ENCODE data around the gene ELL. TPM values are rescaled to one million over a fixed set of nuclear protein-coding genes. Genes with fewer than 3 reads are reported as not detected.

The ELL gene
- total and polyA plus RNA-seq, 2 experiments from 2014 or later = 11.3 to 20.1 TPM

GRCh38 chr19:18551631-18552030, 29.8 kb upstream of the ELL start:
- no peaks in the 10 kb centered on the region for H4K20me1 ChIP-seq (replicated peaks; ENCODE audit: insufficient read depth)
- H3K27ac ChIP-seq (ENCODE audit: low read depth) = no peak overlapping the region
- Mint-ChIP-seq H3K4me3 (no peak overlapping the region), H3K4me1 (no peaks in the 10 kb centered on the region), H3K27me3 (ENCODE audit: insufficient read depth, low read depth, poor library complexity) (peaks cover 9% of the 10 kb centered on the region), H3K27ac (no peak overlapping the region), H3K36me3 (ENCODE audit: low read depth) (no peaks in the 10 kb centered on the region), H3K9me3 (no peaks in the 10 kb centered on the region)
- TF ChIP-seq ZNF462 (CRISPR knock-in tag; IDR thresholded peaks at IDR 0.05) (no peak), ZNF114 (CRISPR knock-in tag; IDR thresholded peaks at IDR 0.05) (no peak), EZH2phosphoT487 (IDR thresholded peaks at IDR 0.05; ENCODE audit: unreplicated experiment) (no peak), EZH2 (IDR thresholded peaks at IDR 0.05; ENCODE audit: low read depth, unreplicated experiment) (no peak), NANOG (IDR thresholded peaks at IDR 0.05; ENCODE audit: borderline replicate concordance) (no peak), STAT1 (IDR thresholded peaks at IDR 0.05; ENCODE audit: unreplicated experiment) (no peak), CREB1 (CRISPR knock-in tag; IDR thresholded peaks at IDR 0.05; ENCODE audit: low read depth) (no peak), ZNF331 (CRISPR knock-in tag; IDR thresholded peaks at IDR 0.05; ENCODE audit: low read depth) (no peak), JUNB (IDR thresholded peaks at IDR 0.05; ENCODE audit: unreplicated experiment) (no peak), POLR2AphosphoS5 (IDR thresholded peaks at IDR 0.05; ENCODE audit: low read depth) (no peak)
- TF ChIP-seq, protein P1, sequence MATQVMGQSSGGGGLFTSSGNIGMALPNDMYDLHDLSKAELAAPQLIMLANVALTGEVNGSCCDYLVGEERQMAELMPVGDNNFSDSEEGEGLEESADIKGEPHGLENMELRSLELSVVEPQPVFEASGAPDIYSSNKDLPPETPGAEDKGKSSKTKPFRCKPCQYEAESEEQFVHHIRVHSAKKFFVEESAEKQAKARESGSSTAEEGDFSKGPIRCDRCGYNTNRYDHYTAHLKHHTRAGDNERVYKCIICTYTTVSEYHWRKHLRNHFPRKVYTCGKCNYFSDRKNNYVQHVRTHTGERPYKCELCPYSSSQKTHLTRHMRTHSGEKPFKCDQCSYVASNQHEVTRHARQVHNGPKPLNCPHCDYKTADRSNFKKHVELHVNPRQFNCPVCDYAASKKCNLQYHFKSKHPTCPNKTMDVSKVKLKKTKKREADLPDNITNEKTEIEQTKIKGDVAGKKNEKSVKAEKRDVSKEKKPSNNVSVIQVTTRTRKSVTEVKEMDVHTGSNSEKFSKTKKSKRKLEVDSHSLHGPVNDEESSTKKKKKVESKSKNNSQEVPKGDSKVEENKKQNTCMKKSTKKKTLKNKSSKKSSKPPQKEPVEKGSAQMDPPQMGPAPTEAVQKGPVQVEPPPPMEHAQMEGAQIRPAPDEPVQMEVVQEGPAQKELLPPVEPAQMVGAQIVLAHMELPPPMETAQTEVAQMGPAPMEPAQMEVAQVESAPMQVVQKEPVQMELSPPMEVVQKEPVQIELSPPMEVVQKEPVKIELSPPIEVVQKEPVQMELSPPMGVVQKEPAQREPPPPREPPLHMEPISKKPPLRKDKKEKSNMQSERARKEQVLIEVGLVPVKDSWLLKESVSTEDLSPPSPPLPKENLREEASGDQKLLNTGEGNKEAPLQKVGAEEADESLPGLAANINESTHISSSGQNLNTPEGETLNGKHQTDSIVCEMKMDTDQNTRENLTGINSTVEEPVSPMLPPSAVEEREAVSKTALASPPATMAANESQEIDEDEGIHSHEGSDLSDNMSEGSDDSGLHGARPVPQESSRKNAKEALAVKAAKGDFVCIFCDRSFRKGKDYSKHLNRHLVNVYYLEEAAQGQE (IDR thresholded peaks at IDR 0.05; ENCODE audit: unreplicated experiment) = no peak
- TF ChIP-seq, protein P2, sequence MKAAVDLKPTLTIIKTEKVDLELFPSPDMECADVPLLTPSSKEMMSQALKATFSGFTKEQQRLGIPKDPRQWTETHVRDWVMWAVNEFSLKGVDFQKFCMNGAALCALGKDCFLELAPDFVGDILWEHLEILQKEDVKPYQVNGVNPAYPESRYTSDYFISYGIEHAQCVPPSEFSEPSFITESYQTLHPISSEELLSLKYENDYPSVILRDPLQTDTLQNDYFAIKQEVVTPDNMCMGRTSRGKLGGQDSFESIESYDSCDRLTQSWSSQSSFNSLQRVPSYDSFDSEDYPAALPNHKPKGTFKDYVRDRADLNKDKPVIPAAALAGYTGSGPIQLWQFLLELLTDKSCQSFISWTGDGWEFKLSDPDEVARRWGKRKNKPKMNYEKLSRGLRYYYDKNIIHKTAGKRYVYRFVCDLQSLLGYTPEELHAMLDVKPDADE (IDR thresholded peaks at IDR 0.05) = no peak
- TF ChIP-seq, protein P3, sequence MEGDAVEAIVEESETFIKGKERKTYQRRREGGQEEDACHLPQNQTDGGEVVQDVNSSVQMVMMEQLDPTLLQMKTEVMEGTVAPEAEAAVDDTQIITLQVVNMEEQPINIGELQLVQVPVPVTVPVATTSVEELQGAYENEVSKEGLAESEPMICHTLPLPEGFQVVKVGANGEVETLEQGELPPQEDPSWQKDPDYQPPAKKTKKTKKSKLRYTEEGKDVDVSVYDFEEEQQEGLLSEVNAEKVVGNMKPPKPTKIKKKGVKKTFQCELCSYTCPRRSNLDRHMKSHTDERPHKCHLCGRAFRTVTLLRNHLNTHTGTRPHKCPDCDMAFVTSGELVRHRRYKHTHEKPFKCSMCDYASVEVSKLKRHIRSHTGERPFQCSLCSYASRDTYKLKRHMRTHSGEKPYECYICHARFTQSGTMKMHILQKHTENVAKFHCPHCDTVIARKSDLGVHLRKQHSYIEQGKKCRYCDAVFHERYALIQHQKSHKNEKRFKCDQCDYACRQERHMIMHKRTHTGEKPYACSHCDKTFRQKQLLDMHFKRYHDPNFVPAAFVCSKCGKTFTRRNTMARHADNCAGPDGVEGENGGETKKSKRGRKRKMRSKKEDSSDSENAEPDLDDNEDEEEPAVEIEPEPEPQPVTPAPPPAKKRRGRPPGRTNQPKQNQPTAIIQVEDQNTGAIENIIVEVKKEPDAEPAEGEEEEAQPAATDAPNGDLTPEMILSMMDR (conservative IDR thresholded peaks at IDR 0.05; ENCODE audit: low read depth in 2 of 2) = no peak
- H3K36me3 ChIP-seq (ENCODE audit: insufficient read depth) = no peaks in the 10 kb centered on the region
- H3K9me2 ChIP-seq (ENCODE audit: insufficient read depth) = no peaks in the 10 kb centered on the region
- no peaks in the 10 kb centered on the region for H3F3A ChIP-seq (replicated peaks; ENCODE audit: low read depth)
- H3K4me2 ChIP-seq = no peak overlapping the region
- no peak for DNase-seq (ENCODE audit: low spot score)
- H3K4me1 ChIP-seq (ENCODE audit: insufficient read depth) = no peaks in the 10 kb centered on the region
- H3K4me3 ChIP-seq = no peak overlapping the region
- no peaks in the 10 kb centered on the region for H3K79me2 ChIP-seq (replicated peaks; ENCODE audit: insufficient read depth)
- no peaks in the 10 kb centered on the region for H3K27me3 ChIP-seq (ENCODE audit: insufficient read depth)
- ATAC-seq = no peak
- no peak overlapping the region for H2AFZ ChIP-seq
